Epithelial cell of esophagus (primary cell): Measurements from ENCODE around the gene IL21.

Source experiments
- DNase-seq: peaks from one replicate; pipeline ENCODE4 v3.0.0; 2010; ENCODE audit warnings: low read depth
- H3K4me3 ChIP-seq: 2 replicates; pipeline ENCODE4 v1.5.1; 2011; ENCODE audit warnings: mild to moderate bottlenecking, low read length, control low read depth
- TF ChIP-seq, protein P1 (sequence below): IDR thresholded peaks from 2 replicates; pipeline ENCODE4 v1.5.1; 2011; ENCODE audit warnings: low read depth, mild to moderate bottlenecking, low read length, control low read depth, inconsistent platforms; ENCODE audit not compliant: insufficient read depth; ENCODE audit errors: missing control alignments

Gene IL21

DNA sequence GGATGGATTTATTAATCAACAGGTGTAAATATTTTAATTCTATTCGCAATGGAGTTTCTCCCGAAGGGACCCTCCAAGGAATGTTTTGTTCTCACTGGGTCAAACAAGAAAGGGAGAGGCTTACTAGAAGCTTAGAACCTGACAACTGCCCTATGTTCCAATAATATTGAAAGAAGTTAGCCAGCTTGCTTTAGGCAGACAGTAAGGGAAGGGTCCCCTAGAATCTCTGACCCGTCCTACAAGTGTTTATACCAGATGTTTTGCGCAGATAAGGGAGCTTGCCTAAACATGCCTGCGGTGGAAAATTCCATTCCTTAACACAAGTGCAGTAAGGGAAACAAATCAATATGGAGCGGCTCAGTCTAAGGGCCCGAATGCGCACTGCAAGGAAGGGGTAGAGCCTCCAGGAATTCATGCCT lies 17.7 kb downstream of the IL21 start:
- no peak overlapping the region for H3K4me3 ChIP-seq
- peak; percentile 38 for DNase-seq

DNA sequence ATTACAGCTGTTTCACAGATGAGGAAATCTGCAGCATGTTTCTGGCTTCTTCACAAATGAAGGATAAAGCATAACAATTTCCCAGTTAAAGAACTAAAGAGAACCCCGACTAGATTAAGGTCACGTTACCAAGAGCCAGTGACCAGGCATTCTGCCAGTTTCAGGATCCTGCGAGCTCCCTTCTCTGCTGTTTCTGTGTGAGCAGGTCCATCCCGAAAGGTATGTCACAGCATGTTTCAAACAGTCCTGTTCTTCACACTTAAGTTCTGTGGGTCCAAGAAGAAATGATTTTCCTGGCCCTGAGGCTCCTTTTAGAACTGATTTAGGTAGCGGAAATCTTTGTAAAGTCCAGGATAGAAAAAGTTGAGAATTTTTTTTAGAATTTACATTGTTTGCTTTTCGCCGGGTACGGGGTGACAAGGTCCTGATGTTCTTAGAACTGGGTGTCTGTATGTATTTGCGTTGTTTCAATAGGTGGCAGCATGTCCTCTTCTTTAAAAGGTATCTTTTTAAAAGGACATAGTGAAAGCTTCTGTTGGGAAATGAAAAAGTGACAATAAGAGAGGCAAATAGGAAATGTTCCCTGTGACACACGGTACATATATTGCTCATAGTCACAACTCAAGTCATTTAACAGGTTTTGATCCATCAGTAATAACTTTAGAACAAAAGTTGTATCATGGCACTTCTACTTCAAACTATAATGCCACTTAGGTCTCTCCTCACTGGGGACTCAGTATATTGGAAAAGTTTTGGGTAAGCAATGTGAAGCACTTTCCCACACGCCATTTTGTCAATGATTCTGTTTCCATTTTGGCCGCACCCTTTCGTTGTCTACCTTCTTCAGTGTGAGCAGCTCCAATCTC lies 18.4 kb downstream of the IL21 start:
- H3K4me3 ChIP-seq: no peak overlapping the region
- DNase-seq: peak; percentile 64
- TF ChIP-seq, protein P1, sequence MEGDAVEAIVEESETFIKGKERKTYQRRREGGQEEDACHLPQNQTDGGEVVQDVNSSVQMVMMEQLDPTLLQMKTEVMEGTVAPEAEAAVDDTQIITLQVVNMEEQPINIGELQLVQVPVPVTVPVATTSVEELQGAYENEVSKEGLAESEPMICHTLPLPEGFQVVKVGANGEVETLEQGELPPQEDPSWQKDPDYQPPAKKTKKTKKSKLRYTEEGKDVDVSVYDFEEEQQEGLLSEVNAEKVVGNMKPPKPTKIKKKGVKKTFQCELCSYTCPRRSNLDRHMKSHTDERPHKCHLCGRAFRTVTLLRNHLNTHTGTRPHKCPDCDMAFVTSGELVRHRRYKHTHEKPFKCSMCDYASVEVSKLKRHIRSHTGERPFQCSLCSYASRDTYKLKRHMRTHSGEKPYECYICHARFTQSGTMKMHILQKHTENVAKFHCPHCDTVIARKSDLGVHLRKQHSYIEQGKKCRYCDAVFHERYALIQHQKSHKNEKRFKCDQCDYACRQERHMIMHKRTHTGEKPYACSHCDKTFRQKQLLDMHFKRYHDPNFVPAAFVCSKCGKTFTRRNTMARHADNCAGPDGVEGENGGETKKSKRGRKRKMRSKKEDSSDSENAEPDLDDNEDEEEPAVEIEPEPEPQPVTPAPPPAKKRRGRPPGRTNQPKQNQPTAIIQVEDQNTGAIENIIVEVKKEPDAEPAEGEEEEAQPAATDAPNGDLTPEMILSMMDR: peak; percentile 52

More for the DNA sequence above, 17.7 kb downstream of the IL21 start:
- TF ChIP-seq, protein P1: no peak

DNA sequence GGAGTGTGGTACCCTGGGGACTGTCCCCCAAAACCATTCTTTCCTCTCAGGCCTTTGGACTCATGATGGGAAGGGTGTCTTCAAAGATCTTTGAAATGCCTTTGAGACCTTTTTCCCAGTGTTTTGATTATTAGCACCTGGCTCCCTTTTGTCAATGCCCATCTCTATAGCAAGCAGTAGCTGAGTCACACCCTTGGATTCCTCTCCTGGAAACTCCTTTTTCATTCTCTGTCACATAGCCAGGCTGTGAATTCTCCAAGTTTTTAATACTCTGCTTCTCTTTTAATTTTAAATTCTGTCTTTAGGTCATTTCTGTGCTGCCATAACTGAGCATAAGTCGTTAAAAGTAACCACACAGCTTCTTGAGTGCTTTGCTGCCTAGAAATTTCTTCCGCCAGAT lies 29.7 kb downstream of the IL21 start:
- peak; percentile 19 for DNase-seq
- no peak overlapping the region for H3K4me3 ChIP-seq
- TF ChIP-seq, protein P1: no peak

DNA sequence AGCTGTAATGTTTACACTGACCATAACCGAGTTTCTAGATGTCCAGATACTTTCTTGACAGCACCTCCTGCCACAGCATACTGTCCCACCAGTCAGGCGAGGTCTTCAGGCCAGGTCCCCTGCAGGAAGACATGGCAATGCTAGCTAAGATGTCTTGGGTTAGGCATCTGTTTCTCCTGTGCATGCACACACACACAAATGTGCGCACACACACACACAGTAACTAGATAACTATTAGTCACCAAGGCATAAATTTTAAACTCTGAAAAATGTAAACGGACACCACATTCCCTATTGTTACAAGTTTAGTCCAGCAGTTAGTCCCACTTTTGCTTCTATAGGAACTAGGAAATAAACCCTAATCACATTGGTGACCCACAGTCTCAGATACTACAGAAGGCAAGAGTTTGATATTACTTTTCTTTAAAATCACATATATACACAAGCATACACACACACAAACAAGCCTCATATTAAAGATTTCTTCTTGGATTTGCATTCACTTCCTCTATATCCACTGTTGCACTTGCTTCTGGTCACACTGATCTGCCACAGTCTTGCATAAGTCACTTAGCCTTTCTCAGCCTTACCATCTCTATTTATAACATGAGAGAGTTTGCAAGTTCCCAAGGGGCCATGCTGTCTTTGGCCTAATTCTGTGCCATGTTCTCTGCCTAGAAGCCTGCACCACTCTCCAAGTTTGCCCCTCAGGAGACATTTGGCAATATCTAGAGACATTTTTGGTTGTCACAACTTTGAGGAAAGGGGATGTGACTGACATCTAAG lies 32.2 kb downstream of the IL21 start:
- TF ChIP-seq, protein P1: no peak
- DNase-seq: peak; percentile 19
- no peak overlapping the region for H3K4me3 ChIP-seq

DNA sequence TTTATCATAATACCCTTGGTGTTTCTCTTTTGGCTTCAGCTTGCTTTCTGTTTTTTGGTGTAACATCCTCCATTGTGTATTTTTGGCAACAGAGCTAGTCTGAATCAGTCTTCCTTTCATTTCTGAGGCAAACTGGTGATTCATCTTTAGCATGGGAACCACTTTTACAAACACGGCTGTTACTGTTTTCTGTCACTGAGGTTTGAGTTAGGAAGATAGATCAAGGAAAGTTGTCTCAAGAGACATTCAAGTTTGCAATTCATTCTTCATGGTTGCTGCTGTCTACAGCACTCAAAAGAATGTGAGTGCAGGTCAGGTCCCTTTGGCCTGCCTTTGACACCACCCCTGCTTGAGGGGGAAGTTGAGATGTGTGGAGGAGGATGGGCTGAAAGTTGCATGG lies 36.3 kb downstream of the IL21 start:
- TF ChIP-seq, protein P1: no peak
- DNase-seq: peak; percentile 68
- no peak overlapping the region for H3K4me3 ChIP-seq

DNA sequence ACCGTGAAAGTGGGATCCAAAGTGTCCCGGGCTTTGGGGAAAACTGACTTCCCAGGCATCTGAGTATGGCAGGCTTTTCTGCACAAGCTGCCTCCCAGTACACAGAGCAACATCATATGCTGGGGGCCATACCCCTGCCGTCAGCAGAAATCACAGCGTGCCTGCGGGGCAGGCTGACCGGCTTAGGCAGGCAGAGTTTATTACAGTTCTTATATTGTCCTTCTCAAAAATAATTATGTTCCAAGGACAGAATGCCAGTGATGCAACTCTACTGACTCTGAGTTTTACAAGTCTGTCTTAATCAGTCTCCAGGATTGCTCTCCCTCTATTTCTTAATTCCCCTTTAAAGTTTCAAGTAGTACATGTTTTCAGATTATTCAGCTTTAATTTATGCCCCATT lies 37.0 kb downstream of the IL21 start:
- DNase-seq: peak; percentile 39
- H3K4me3 ChIP-seq: no peak overlapping the region
- TF ChIP-seq, protein P1: no peak
